Measurements from ENCODE around the gene DCTN3.

DCTN3 gene

GRCh38 chr9:34615132-34615531 lies 5.2 kb downstream of the DCTN3 start:
- no peak for DNase-seq

- peak; percentile 66 for DNase-seq
These were observed 7.4 kb downstream of the DCTN3 start for GRCh38 chr9:34612788-34613390.

- DNase-seq, result peak; percentile 72
These were observed 8.2 kb downstream of the DCTN3 start, which contains the start of gene RPP25L for GRCh38 chr9:34611811-34612787. RPP25L (minus strand) TSS chr9:34612097; CDS start chr9:34611296, 801 bp downstream.

- DNase-seq, result no peak
These were observed 9.0 kb downstream of the DCTN3 start for GRCh38 chr9:34611251-34611810.

- no peak for DNase-seq
These were observed 9.7 kb downstream of the DCTN3 start for GRCh38 chr9:34610434-34611206.

- no peak for DNase-seq
These were observed 13.0 kb downstream of the DCTN3 start for GRCh38 chr9:34607331-34607730.

GRCh38 chr9:34606905-34607304 lies 13.4 kb downstream of the DCTN3 start:
- DNase-seq, result no peak

- no peak for DNase-seq
These were observed 14.1 kb downstream of the DCTN3 start for GRCh38 chr9:34606190-34606589.

- DNase-seq, result peak; percentile 77
These were observed 16.6 kb downstream of the DCTN3 start for GRCh38 chr9:34603610-34604231.

- DNase-seq, result no peak
These were observed 18.2 kb downstream of the DCTN3 start for GRCh38 chr9:34601937-34602573.

GRCh38 chr9:34600908-34601307 lies 19.4 kb downstream of the DCTN3 start:
- DNase-seq, result no peak

GRCh38 chr9:34599546-34599945 lies 20.7 kb downstream of the DCTN3 start:
- no peak for DNase-seq

GRCh38 chr9:34594177-34594576 lies 26.1 kb downstream of the DCTN3 start:
- DNase-seq, result no peak

GRCh38 chr9:34592895-34593601 lies 27.2 kb downstream of the DCTN3 start:
- DNase-seq, result no peak

GRCh38 chr9:34591917-34592866 lies 28.1 kb downstream of the DCTN3 start:
- DNase-seq, result no peak

GRCh38 chr9:34591248-34591916 lies 28.9 kb downstream of the DCTN3 start:
- peak; percentile 64 for DNase-seq

- no peak for DNase-seq
These were observed 29.7 kb downstream of the DCTN3 start for GRCh38 chr9:34590381-34591247.

- DNase-seq, result no peak
These were observed 30.5 kb downstream of the DCTN3 start, which contains the start of gene CNTFR for GRCh38 chr9:34589636-34590380. CNTFR (minus strand) TSS chr9:34589724; CDS start chr9:34568981, 20,743 bp downstream.
